ENCODE results near the gene CITED2. TPM values are rescaled to one million over a fixed set of nuclear protein-coding genes. Genes with fewer than 3 reads are reported as not detected.

The CITED2 gene
- total RNA-seq, 2 donors from 2014 or later = 113 to 119 TPM

DNA sequence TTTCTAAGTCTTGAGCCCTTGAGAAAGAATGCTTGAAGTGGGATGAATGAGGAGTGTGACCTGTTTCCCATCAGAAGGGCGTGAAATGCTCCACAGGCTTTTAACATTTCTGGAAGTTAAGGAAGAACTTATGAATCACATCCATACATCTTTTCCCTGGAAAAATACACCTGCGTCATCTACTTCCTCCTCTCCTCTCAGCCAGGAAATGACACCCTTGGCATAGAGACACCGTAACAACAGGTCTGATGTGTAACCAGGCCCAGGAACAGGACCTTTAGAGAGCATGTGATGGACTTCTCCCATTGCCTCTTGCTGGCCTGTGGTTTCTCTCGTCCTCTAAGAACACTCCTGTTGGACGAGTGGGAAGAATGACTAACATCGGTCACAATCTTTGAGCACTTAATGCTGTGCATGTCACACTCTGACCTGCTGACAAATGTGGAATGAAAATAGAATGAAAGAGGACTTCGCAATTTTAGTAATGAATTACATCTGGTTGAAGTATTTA, 28.5 kb upstream of the CITED2 start:
- Histone ChIP-seq H3K4me1 (no peaks in the 10 kb centered on the region), H3K36me3 (no peaks in the 10 kb centered on the region), H3K4me3 (no peak overlapping the region), H3K9me3 (no peaks in the 10 kb centered on the region), H3K27me3 (no peaks in the 10 kb centered on the region), H3K9ac (ENCODE audit: low read depth in 2 of 2, low read length in 2 of 2) (no peak overlapping the region), H3K27ac (no peak overlapping the region)
- DNase-seq = no peak
- no peak for TF ChIP-seq CTCF (IDR thresholded peaks at IDR 0.05)
- intact Hi-C loops (cut with DNase I) = no loop called here

GRCh38 chr6:139398658-139399057, 24.2 kb upstream of the CITED2 start:
- no peak overlapping the region for H3K27ac ChIP-seq
- H3K9me3 ChIP-seq = no peaks in the 10 kb centered on the region
- no peak for TF ChIP-seq CTCF (IDR thresholded peaks at IDR 0.05)
- H3K4me1 ChIP-seq = peaks cover 1% of the 10 kb centered on the region
- no peak overlapping the region for H3K9ac ChIP-seq (ENCODE audit: low read depth in 2 of 2, low read length in 2 of 2)
- H3K4me3 ChIP-seq = no peak overlapping the region
- no peak for DNase-seq
- intact Hi-C loops (cut with DNase I) = no loop called here
- H3K36me3 ChIP-seq = no peaks in the 10 kb centered on the region
- no peaks in the 10 kb centered on the region for H3K27me3 ChIP-seq

DNA sequence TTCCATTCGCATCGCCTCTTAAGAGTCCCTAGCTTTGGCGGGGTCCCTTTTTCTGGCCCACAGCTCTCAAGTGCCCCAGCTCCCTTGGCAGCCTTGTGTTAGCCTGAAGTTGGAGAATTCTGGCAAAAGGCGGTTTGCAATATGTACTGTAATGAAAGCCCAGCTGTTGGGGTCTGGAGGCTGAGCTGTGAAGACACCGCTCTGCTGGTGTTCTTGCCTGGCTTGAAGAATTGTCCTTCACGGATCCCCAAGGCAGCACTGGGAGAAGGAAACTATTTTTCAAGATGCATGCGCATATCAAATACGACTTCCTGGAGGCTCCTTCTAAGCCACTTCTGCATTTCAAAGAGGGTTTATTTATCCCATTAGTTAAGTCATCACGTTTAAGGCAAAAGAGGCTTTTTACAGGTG, 21.4 kb upstream of the CITED2 start:
- peaks cover 7% of the 10 kb centered on the region for H3K4me1 ChIP-seq

GRCh38 chr6:139395371-139395770, 20.9 kb upstream of the CITED2 start:
- intact Hi-C loops (cut with DNase I) = no loop called here
- Histone ChIP-seq H3K9ac (ENCODE audit: low read depth in 2 of 2, low read length in 2 of 2) (no peak overlapping the region), H3K4me3 (no peak overlapping the region), H3K27ac (no peak overlapping the region), H3K27me3 (no peaks in the 10 kb centered on the region), H3K36me3 (no peaks in the 10 kb centered on the region), H3K4me1 (peaks cover 7% of the 10 kb centered on the region), H3K9me3 (no peaks in the 10 kb centered on the region)
- TF ChIP-seq CTCF (IDR thresholded peaks at IDR 0.05) = no peak
- no peak for DNase-seq

More for the DNA sequence above, 21.4 kb upstream of the CITED2 start:
- Histone ChIP-seq H3K36me3 (no peaks in the 10 kb centered on the region), H3K9ac (ENCODE audit: low read depth in 2 of 2, low read length in 2 of 2) (no peak overlapping the region), H3K9me3 (no peaks in the 10 kb centered on the region), H3K27ac (no peak overlapping the region), H3K4me3 (no peak overlapping the region), H3K27me3 (no peaks in the 10 kb centered on the region)
- no peak for DNase-seq
- intact Hi-C loops (cut with DNase I) = no loop called here
- TF ChIP-seq CTCF (IDR thresholded peaks at IDR 0.05) = no peak

DNA sequence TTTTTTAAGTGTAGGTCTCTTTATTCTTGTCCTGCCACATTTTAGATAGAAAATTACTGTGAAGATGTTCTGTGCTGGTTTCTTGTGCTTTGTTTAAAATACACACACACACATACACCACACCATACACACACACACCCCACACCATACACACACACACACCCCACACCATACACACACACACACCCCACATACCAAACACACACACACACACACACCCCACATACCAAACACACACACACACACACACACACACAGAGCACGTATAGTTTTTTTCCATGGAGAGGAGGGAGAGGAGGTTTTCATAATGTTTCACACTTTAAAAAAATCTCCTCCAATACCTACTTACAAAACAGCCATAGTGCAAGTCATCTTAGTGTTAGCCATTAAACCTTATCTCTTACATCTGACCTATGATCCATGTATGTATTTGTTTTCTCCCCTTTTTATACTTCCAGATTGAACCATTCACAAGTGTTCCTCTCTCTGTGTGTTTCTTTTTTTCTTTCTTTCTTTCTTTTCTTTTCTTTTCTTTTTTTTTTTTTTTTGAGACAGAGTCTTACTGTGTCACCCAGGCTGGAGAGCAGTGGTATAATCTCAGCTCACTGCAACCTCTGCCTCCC, 19.7 kb upstream of the CITED2 start:
- Histone ChIP-seq H3K4me3 (no peak overlapping the region), H3K27ac (no peak overlapping the region), H3K27me3 (no peaks in the 10 kb centered on the region), H3K9me3 (no peaks in the 10 kb centered on the region), H3K36me3 (no peaks in the 10 kb centered on the region), H3K9ac (ENCODE audit: low read depth in 2 of 2, low read length in 2 of 2) (no peak overlapping the region), H3K4me1 (peaks cover 7% of the 10 kb centered on the region)
- no peak for DNase-seq
- no peak for TF ChIP-seq CTCF (IDR thresholded peaks at IDR 0.05)
- intact Hi-C loops (cut with DNase I) = no loop called here

All from colonic mucosa (tissue), 4 donors.